GM12878 (cell line): Measurements from ENCODE around the gene ADPGK. TPM values are rescaled to one million over a fixed set of nuclear protein-coding genes. Genes with fewer than 3 reads are reported as not detected.

Experiments used
- ATAC-seq: fragments of 200-7000 bp; cut with Tn5 transposase; 3 replicates; pipeline ENCODE4 v1.9.1; 2020; ENCODE audit warnings: mild to moderate bottlenecking, moderate library complexity
- BruUV-seq: library from RNA; stranded (reverse); fragments of 400-500 nt; replicated peaks from 2 replicates; lab custom pipeline; 2021; lab: Mats Ljungman, UMichigan
- CTCF ChIA-PET: fragments of 300-600 bp; sonication (Branson Sonifier 250); formaldehyde crosslinking; extraction: SDS; loops from one replicate; lab custom pipeline; 2021; ENCODE audit warnings: inconsistent platforms; lab: Yijun Ruan, JAX
- POLR2A ChIA-PET: fragments of 350-600 bp; formaldehyde crosslinking; extraction: SDS; loops from one replicate; lab custom pipeline; 2021; ENCODE audit warnings: inconsistent platforms; lab: Charles Lee
- RAD21 ChIA-PET: fragments of 300-600 bp; sonication (Branson Sonifier 250); formaldehyde crosslinking; loops from one replicate; lab custom pipeline; 2023; ENCODE audit warnings: antibody characterized with exemption; ENCODE audit not compliant: unreplicated experiment; lab: Charles Lee
- SMC1A ChIA-PET: fragments of 300-600 bp; sonication (Branson Sonifier 250); formaldehyde crosslinking; loops from one replicate; lab custom pipeline; 2023; ENCODE audit not compliant: unreplicated experiment, uncharacterized antibody; lab: Charles Lee
- DNase-seq: peaks from one replicate; pipeline ENCODE4 v3.0.0-alpha.2; 2011; ENCODE audit warnings: low read depth, low spot score
- FAIRE-seq: peaks from 3 replicates; lab custom pipeline; 2011; peaks lifted over from hg19 to GRCh38; lab: Jason Lieb, UNC
- H2AFZ ChIP-seq: 2 replicates; pipeline ENCODE4 v1.6.0; 2011; ENCODE audit warnings: low read depth, low read length, control low read depth; ENCODE audit not compliant: control insufficient read depth
- H3K27ac ChIP-seq: 2 replicates; pipeline ENCODE4 v1.5.1; 2011; ENCODE audit warnings: control low read depth; ENCODE audit not compliant: control insufficient read depth, insufficient read depth
- H3K27me3 ChIP-seq, 2 experiments: replicated peaks in 1 of 2; 2 replicates each; pipeline versions ENCODE4 v1.6.0 to v1.6.1; 2011; ENCODE audit warnings: low read length in 1 of 2; ENCODE audit not compliant: control insufficient read depth in 2 of 2, insufficient read depth in 2 of 2
- H3K36me3 ChIP-seq, 2 experiments: 2 replicates each; pipeline ENCODE4 v1.5.1; 2011; ENCODE audit warnings: low read length in 1 of 2; ENCODE audit not compliant: control insufficient read depth in 2 of 2, insufficient read depth in 2 of 2
- H3K4me1 ChIP-seq: 2 replicates; pipeline ENCODE4 v1.6.1; 2011; ENCODE audit warnings: mild to moderate bottlenecking, low read length, moderate library complexity, mixed read lengths; ENCODE audit not compliant: control insufficient read depth, insufficient read depth
- H3K4me2 ChIP-seq: 2 replicates; pipeline ENCODE4 v1.6.0; 2011; ENCODE audit warnings: control low read depth; ENCODE audit not compliant: control insufficient read depth, insufficient read depth
- H3K4me3 ChIP-seq: fragments of 200-600 bp; sonication (generic); 2 replicates; pipeline ENCODE4 v1.5.1; 2016
- H3K79me2 ChIP-seq: 2 replicates; pipeline ENCODE4 v1.6.0; 2011; ENCODE audit warnings: low read length; ENCODE audit not compliant: control insufficient read depth, insufficient read depth
- H3K9ac ChIP-seq: 2 replicates; pipeline ENCODE4 v1.8.0; 2011; ENCODE audit warnings: low read length, control low read depth, mixed read lengths; ENCODE audit not compliant: control insufficient read depth, insufficient read depth
- H3K9me3 ChIP-seq: replicated peaks from 3 replicates; pipeline ENCODE4 v1.5.1; 2011; ENCODE audit warnings: mild to moderate bottlenecking, low read length; ENCODE audit not compliant: control insufficient read depth, insufficient read depth
- H4K20me1 ChIP-seq: 2 replicates; pipeline ENCODE4 v1.6.0; 2011; ENCODE audit not compliant: control insufficient read depth, insufficient read depth
- BCLAF1 ChIP-seq: fragments of 450-650 bp; IDR thresholded peaks from 2 replicates; pipeline ENCODE4 v1.6.1; 2017; ENCODE audit warnings: antibody characterized with exemption, mild to moderate bottlenecking, moderate library complexity
- BHLHE40 ChIP-seq, 2 experiments: fragments of 450-650 bp in 1 of 2; IDR thresholded peaks; 2 replicates each; pipeline ENCODE4 v1.6.1; 2011 to 2017; ENCODE audit warnings: low read depth in 2 of 2, borderline replicate concordance in 1 of 2, improper control_type of control experiment in 1 of 2, low read length in 1 of 2, mild to moderate bottlenecking in 1 of 2
- ETV6 ChIP-seq, 2 experiments: fragments of 450-650 bp in 1 of 2; IDR thresholded peaks in 1 of 2; conservative IDR thresholded peaks in 1 of 2; 2 replicates each; pipeline ENCODE4 v1.6.1; 2014; ENCODE audit warnings: antibody characterized with exemption in 1 of 2, borderline replicate concordance in 1 of 2, low read depth in 1 of 2, mild to moderate bottlenecking in 1 of 2, moderate library complexity in 1 of 2
- NR2C1 ChIP-seq: fragments of 450-650 bp; IDR thresholded peaks from 2 replicates; pipeline ENCODE4 v1.6.1; 2017; ENCODE audit warnings: antibody characterized with exemption, mild to moderate bottlenecking, moderate library complexity
- RFX5 ChIP-seq: IDR thresholded peaks from 2 replicates; pipeline ENCODE4 v1.6.1; 2011; ENCODE audit warnings: low read depth, low read length, improper control_type of control experiment
- RUNX3 ChIP-seq: IDR thresholded peaks from 2 replicates; pipeline ENCODE4 v1.6.1; 2012; ENCODE audit warnings: low read length, inconsistent platforms
- WGBS: methylation state at CpG from one replicate; pipeline ENCODE4 v1.1.6; 2016; ENCODE audit warnings: low lambda C conversion rate; ENCODE audit not compliant: insufficient replicate concordance, insufficient coverage; ENCODE audit errors: missing lambda C conversion rate; 5-methylcytosine and 5-hydroxymethylcytosine counted together
- in situ Hi-C: fragments of 300-500 bp; cut with MboI; formaldehyde crosslinking; loops from 9 replicates; pipeline ENCODE4 v1.14.3; 2018; ENCODE audit warnings: mixed read lengths
- intact Hi-C: fragments of 100-400 bp; cut with micrococcal nuclease; formaldehyde crosslinking; loops from one replicate; pipeline ENCODE4 v1.14.2; 2022; ENCODE audit not compliant: unreplicated experiment
- polyA plus RNA-seq, 11 experiments: library from polyadenylated mRNA; depleted of rRNA in 4 of 11; unstranded in 6 of 11; stranded (reverse) in 5 of 11; fragments of >200 nt; fragmentation: Nextera tagmentation in 4 of 11; fragmentation: Illumina TruSeq in 1 of 11; extraction: Ambion mirVana in 4 of 11; extraction: Trizol in 1 of 11; gene quantifications; 1 replicate in 1 of 11; 2 replicates in 10 of 11; pipeline versions ENCODE4 v1.2.1 to v1.2.3, GENCODE V29; 2011 to 2016; ENCODE audit warnings: inconsistent platforms in 2 of 11, missing spikeins in 2 of 11, low read depth in 1 of 11
- total RNA-seq, 4 experiments: library from RNA; depleted of rRNA in 3 of 4; stranded (reverse); fragments of >200 nt in 3 of 4; fragmentation: Illumina TruSeq in 1 of 4; extraction: Trizol in 1 of 4; gene quantifications; 2 replicates each; pipeline versions ENCODE4 v1.2.1 to v1.2.3, GENCODE V29; 2013 to 2021
- TF ChIP-seq, protein P1 (sequence below): fragments of 150-350 bp; IDR thresholded peaks from 2 replicates; pipeline ENCODE4 v1.6.1; 2014; ENCODE audit warnings: mild to moderate bottlenecking, low read depth, low read length

The ADPGK gene
- total and polyA plus RNA-seq, 10 of the 15 experiments (the other 5 are each of a cell fraction or from before 2014, with no cell fraction given) = 13.8 to 146 (median 56.7) TPM

- no peaks in the 10 kb centered on the region for H3K36me3 ChIP-seq
- no peak for FAIRE-seq
- H3K27me3 ChIP-seq = no peaks in the 10 kb centered on the region
- intact Hi-C loops = loop anchor here (10.0 kb wide), 1 partner anchor 457 kb away; no protein-coding TSS in a partner anchor
- H3K27ac ChIP-seq = no peak overlapping the region
- ChIA-PET POLR2A (no interaction called here), RAD21 (no interaction called here), CTCF (interaction anchor here (4.8 kb wide), 1 partner anchor 65 kb away, joined by 34 read pairs; no protein-coding TSS in a partner anchor), SMC1A (no interaction called here)
- ATAC-seq = no peak
- no TSS peak for BruUV-seq
- peaks cover 26% of the 10 kb centered on the region for H3K4me1 ChIP-seq
- no peak overlapping the region for H3K9ac ChIP-seq
- no peak for DNase-seq
- TF ChIP-seq BCLAF1 (no peak), ETV6 (conservative IDR thresholded peaks at IDR 0.05 in 1 of 2, IDR thresholded peaks at IDR 0.05 in 1 of 2; ENCODE audit: borderline replicate concordance in 1 of 2, low read depth in 1 of 2) (no peak), RFX5 (no peak), NR2C1 (no peak), RUNX3 (no peak), BHLHE40 (IDR thresholded peaks at IDR 0.05; ENCODE audit: borderline replicate concordance in 1 of 2, low read depth in 2 of 2, low read length in 1 of 2) (no peak)
- TF ChIP-seq, protein P1, sequence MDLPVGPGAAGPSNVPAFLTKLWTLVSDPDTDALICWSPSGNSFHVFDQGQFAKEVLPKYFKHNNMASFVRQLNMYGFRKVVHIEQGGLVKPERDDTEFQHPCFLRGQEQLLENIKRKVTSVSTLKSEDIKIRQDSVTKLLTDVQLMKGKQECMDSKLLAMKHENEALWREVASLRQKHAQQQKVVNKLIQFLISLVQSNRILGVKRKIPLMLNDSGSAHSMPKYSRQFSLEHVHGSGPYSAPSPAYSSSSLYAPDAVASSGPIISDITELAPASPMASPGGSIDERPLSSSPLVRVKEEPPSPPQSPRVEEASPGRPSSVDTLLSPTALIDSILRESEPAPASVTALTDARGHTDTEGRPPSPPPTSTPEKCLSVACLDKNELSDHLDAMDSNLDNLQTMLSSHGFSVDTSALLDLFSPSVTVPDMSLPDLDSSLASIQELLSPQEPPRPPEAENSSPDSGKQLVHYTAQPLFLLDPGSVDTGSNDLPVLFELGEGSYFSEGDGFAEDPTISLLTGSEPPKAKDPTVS = no peak
- H2AFZ ChIP-seq = no peak overlapping the region
- in situ Hi-C loops = loop anchor here (5.0 to 10.0 kb wide), 2 partner anchors 295 to 847 kb away; partner anchors contain the start of gene NPTN
- H4K20me1 ChIP-seq = no peaks in the 10 kb centered on the region
- H3K4me2 ChIP-seq = no peak overlapping the region
- no peak overlapping the region for H3K4me3 ChIP-seq
- 95% methylated on average over 1 of the region's 1 CpG for WGBS
- peaks cover 10% of the 10 kb centered on the region for H3K79me2 ChIP-seq
- H3K9me3 ChIP-seq = no peaks in the 10 kb centered on the region
Measured at GRCh38 chr15:72787526-72787925, 4.0 kb upstream of the ADPGK start.
